NCI-H1105 treated with DMSO at 0.1 percent for 48 hours (cell line): ENCODE measurements around the gene DAB2IP.

ENCODE experiments used
- DNase-seq: peaks from one replicate; lab custom pipeline; 2025; lab: John Stamatoyannopoulos, UW

DAB2IP gene

DNA sequence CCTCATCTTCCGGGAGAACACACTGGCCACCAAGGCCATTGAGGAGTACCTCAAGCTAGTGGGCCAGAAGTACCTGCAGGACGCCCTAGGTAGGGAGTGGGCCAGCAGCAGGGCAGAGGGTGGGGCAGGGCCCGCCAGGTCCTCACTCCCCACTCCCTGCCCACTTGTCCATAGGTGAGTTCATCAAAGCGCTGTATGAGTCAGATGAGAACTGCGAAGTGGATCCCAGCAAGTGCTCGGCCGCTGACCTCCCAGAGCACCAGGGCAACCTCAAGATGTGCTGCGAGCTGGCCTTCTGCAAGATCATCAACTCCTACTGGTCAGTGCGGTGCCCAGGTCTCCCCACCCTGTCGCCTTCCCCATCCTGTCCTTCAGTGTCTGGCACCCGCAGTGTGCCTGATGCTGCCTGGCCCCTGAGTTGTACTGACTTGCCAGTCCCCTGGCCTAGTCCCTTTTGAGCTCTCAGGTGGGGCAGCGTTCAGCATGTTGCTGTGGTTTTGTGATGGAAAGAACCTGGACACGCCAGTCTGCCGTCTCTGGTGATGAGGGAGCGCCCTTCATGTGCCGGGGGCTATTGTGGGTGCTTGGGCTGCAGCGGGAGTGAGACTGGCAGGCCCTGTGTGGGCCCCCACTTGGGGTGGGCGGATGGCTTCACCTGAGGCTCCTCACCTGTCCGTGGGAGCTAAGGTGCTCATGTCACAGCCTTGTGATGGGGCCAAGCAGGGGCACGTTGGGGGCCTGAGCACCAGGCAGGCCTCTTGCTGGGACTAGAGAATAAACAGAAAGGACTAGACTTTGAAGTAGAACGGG, 112.3 kb downstream of the DAB2IP start:
- no peak for DNase-seq

DNA sequence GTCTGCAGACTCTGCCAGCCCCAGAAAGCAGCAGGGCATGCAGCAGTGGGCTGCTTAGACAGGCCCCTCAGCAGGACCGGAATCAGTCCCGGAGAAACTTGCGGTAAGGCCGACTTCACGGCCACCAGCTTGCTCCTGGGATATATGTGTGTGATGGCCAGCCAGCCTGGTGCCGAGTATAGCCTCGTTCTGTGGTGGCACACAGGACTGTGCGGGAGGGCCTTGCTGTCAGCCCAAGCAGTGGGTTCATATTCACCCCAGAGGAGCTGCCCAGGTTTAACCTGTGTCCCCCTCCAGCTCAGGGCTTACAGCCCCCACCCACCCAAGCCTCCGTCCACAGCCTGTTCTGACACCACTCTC, 112.9 kb downstream of the DAB2IP start:
- DNase-seq, result no peak

DNA sequence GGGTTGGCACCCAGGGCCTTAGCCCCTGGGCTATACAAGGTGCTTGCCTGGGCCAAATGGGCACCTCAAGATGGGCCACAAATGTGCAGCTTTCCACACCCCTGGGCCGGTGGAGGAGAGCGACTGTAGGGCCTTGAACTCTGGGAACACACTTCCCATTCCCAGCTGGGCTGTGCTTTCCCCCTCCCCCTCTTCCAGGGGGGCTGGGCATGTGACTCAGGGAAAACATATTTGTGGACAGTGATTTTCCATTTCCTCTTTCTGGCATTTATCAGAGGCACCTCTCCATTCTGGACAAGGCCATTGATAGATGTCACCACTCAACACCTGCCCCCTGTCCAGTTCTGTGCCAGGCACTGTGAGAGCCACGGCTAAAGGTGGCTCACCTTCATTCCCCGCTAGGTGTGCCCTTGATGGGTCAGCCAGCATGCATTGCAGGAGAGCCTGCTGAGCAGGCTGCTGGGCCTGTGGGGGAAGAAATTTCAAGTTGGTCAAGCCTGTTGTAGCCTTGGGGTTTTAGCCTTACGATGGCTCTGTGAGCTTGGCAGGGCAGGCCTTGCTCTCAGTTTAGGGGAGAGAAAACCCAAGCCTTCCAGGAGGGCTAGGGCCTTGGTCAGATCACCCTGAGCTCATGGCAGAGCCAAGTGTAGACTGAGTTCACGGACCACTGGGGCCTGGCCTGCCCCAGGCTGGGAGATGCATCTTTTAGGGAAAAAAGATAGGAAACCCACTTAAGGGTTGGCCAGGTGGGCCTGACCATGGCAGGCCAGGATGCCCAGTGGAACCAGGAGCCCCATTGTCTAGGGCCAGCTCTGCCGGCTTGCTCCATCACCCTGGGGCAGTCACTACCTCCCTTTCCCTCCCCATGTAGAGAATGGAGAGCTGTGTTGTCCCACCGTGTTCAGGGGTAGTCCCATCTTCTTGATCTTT, 113.9 kb downstream of the DAB2IP start:
- DNase-seq, result no peak

DNA sequence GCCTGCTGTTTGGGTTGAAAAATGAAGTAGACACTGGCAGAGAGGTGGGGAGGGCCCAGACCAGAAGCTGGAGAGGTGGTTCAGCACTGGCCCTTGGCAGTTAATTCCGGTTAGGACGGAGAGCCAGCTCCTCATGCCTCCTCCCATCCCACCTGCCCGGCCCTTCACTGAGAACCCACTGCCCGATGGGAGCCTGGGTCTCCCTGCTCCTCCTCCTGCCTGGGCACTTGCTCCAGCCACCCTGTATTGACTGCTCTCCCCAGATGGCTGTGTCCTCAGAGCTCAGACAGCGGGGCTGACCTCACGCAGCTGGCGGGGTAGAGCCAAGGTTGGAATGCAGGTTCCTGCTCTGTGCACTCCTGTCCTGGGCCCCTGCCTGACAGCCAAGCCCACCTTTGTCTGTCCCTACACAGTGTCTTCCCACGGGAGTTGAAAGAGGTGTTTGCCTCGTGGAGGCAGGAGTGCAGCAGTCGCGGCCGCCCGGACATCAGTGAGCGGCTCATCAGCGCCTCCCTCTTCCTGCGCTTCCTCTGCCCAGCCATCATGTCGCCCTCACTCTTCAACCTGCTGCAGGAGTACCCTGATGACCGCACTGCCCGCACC, 114.7 kb downstream of the DAB2IP start:
- DNase-seq, result no peak

DNA sequence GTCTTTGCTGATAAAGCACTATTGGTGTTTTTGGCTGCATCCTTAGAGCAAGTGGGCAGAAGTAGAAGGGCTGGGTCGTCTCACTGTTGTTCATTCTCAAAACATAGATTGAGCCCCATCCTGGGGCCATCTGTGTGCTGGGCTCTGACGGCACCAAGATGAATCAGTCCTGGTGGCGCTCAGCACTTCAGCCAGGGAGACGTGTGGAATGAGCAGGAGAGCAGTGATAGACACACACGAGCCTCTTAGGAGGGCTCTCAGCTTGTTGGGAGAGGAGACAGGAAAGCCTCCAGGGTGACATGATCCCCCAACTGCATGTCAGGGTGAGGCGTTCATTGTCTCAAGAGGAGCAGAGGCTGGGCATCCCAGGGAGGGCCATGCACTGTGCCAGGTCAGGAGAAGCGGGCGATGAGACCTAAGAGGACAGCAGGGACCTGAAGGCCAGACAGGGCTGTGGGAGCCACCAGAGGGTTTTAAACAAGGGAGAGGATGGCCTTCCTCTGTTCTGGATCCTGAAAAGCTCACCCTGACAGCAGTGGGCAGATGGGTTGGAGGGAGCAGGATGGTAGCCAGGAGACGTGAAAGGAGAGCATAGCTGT, 115.8 kb downstream of the DAB2IP start:
- DNase-seq, result no peak

DNA sequence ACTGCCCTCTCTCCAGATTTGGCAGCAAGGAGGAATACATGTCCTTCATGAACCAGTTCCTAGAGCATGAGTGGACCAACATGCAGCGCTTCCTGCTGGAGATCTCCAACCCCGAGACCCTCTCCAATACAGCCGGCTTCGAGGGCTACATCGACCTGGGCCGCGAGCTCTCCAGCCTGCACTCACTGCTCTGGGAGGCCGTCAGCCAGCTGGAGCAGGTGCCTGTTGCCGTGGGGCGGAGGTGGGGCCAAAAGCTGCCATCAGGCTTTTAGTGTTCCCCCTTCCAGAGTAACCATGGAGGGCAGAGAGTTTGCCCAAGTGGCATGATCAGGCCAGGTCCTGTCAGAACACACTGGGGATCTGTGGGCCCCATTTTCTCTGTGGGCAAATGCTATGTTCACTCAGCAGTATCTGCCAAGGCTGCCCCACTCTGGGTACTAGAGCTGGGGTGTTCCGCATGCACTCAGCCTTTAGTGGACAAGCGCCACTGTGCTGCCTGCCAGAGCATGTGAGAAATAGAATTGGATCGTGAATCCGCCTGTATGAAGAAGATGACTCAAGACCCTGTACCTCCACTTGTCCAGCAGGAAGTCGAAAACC, 117.1 kb downstream of the DAB2IP start:
- no peak for DNase-seq

DNA sequence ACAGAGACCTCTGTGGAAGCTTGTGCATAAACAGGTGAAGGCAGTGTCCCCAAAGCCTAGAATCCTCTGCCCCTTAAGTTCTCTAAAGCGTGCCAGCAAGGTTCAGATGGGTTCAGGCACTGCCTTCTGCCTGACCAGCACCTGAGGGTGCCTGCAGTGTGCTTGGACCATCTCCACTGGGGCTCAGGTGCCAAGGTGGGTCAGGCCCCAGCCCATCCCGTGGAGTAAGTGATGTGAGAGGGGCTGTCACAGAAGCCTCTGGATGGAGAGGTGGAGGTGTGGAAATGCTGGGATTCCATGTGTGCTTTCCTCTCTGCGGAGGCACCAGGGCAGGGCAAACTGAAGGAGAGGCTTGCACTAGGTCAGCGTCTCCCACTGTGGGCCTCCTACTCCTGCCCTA, 118.5 kb downstream of the DAB2IP start:
- DNase-seq, result no peak

DNA sequence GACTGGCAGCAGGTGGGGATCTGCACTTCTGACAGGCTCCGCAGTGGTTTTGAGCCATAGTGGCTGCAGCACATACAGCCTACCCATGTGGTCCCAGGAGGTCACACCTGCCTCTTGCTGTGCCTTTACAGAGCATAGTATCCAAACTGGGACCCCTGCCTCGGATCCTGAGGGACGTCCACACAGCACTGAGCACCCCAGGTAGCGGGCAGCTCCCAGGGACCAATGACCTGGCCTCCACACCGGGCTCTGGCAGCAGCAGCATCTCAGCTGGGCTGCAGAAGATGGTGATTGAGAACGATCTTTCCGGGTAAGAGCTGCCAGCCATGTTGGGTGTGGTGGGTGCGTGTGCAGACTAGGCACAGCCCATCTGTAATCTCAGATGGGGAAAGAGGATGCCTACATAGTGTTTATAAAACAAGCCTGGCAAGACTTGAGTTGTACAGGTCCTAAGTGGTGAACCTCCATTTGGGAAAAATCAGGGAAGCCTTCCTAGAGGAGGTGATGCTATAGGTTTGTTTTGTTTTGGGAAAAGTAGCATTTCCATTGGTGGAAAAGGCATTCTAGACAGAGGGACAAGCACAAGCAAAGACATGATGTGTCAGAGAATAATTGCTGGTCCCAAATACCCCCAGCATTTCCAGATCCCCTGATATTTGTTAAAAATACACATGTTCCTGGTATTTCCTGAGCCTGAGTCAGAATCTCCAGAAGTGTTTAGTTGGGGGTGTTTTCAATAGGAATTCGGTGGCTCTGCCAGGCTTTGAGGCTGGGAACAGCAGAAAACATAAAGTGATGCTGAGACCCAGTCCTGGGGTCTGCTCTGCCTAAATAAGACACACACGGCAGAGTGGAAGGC, 119.2 kb downstream of the DAB2IP start:
- DNase-seq, result no peak

DNA sequence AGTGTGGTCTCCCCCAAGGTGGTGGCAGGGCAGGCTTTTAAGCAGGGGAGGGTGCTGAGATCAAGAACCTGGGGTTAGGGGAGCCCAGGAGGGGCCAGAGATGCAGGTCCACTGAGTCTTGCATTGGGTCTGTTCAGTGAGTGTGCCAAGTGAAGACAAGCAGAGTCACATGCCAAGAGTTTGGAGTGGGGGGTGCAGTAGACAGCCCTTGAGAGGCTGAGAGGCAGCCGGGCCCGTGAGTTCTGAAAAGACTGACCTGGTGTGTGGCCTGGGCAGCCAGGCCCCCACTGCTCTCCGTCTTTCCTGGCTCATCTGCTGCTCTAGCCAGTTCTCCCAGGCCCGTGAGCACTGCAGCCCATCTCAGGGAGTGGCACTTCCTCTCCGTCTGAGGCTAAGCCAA, 120.0 kb downstream of the DAB2IP start:
- no peak for DNase-seq

DNA sequence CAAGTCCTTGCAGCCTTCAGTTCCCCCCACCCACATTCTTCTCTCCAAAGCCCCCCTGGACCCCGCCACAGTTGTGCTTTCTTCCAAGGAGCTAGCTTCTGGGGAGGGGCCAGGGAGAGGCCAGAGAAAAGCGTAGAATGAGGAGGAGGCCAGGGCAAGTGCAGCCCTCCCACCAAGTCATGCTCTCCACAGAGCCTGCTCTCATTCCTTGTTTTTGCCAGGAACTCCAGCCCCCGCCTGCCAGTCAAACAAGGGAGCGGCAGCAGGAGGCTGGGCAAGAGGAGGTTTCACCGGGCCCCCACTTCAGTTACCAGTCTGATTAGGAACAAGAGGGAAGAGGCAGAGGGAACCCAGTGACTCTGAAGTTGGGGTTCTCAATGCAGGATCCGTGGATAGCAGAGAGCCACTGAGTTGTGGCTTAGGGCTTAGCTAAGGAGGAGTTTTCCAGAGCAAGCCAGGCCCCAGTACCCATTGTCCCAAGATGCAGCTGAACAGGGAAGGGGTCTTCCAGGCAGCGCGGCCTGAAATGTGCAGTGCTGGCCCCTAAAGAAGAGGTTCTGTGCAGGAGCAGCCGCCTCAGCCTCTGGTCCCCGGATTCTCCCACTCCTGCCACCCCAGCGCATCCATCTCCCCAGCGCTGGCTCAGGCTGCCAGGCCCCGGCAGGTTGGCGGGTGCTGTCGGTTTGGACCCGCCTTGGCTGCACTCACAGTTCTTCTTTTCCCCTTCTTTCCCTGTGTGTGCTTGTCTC, 120.6 kb downstream of the DAB2IP start:
- DNase-seq, result no peak

DNA sequence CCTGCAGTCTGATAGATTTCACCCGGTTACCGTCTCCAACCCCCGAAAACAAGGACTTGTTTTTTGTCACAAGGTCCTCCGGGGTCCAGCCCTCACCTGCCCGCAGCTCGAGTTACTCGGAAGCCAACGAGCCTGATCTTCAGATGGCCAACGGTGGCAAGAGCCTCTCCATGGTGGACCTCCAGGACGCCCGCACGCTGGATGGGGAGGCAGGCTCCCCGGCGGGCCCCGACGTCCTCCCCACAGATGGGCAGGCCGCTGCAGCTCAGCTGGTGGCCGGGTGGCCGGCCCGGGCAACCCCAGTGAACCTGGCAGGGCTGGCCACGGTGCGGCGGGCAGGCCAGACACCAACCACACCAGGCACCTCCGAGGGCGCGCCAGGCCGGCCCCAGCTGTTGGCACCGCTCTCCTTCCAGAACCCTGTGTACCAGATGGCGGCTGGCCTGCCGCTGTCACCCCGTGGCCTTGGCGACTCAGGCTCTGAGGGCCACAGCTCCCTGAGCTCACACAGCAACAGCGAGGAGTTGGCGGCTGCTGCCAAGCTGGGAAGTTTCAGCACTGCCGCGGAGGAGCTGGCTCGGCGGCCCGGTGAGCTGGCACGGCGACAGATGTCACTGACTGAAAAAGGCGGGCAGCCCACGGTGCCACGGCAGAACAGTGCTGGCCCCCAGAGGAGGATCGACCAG, 121.3 kb downstream of the DAB2IP start:
- no peak for DNase-seq

DNA sequence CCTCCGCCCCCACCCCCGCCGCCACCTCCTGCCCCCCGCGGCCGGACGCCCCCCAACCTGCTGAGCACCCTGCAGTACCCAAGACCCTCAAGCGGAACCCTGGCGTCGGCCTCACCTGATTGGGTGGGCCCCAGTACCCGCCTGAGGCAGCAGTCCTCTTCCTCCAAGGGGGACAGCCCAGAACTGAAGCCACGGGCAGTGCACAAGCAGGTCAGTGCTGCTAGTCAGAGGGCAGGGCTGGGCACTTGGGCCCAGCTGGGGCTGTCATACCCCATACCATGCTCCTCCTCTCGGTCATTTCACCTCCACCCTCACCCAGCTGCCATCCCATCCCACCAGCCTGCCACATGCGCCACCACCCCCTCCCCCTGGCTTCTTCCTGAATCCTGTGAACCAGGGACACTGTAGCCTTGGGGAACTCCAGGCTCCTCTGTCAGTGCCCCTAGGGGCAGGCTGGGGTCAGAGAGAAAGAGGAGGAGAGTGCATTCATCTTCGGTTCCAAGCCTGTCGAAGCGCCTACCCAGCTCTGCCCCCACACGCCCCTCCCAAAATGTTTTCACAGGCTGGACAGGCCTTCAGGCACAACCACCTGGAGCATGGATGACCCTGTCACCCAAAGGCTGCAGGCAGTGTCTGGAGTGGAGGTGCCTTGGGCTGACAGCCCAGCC, 122.0 kb downstream of the DAB2IP start:
- DNase-seq, result no peak

DNA sequence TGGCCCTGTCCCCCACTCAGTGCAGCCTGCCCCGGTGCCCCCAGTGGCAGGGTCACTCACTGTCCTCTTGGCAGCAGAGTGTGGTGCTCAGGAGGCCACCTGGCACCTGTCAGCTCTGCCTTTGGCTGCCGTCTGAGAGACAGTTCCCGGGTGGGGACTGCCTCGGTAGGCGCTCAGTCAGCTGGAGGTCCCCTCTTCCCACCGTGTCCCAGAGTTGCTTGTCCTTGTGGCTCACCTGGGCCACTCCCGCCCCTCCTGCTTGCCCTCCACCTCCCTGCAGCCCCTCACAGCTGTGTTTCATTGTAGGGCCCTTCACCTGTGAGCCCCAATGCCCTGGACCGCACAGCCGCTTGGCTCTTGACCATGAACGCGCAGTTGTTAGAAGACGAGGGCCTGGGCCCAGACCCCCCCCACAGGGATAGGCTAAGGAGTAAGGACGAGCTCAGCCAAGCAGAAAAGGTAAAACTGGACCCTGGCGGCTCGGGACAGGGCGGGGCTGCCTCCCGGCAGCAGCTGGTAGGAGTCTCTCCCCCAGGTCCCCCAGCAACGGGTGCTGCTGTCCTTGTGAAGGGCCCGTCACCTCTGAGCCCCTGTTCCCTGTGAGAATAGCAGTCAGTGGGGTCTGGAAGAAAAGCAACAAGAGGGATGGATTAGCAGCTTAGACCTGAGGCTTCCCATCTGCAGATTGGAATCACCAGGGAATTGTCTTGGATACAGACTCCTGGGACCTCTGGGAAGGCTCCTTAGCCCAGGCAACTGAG, 122.7 kb downstream of the DAB2IP start:
- no peak for DNase-seq

DNA sequence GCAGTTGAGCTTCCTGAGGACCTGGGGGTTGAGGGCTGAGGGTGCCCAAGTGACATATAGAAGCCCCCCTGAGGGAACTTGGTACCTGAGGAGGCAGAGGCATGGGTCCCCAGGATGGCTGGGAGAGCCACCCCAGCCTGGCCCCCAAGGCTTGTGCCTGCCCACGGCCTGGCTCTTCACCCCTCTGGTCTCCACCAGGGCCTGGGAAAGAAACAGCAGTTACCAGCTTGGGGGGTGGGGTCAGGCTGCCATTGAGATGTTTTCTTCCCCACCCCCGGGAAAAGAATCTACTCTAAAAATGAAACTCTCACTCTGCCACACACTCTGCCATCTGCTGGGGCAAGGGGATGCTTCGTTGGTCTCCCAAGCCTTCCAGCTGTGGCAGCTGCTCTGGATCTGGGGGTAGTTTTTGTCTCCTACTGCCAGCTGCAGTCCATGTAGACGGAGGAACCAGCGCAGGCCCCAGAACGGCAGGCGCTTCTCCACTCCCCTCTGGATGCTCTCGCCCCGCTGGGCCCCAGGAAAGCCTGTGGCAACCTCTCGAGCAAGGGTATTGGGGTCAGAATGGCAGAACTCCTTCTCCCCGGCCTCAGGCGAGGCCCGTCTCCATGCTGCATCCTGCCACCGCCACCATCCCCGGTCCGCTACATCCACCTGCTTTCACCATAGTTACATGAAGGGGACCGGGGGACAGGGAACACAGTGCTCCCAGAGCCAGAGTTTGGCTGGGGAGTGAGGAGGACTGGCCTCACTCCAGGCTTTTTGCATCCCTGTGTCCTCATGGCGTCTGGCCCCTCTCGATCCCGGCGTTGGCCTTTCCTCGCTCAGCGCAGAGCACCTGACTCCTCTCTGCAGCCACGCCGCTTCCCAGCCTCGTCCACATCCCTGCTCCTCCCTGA, 123.5 kb downstream of the DAB2IP start:
- DNase-seq, result no peak

DNA sequence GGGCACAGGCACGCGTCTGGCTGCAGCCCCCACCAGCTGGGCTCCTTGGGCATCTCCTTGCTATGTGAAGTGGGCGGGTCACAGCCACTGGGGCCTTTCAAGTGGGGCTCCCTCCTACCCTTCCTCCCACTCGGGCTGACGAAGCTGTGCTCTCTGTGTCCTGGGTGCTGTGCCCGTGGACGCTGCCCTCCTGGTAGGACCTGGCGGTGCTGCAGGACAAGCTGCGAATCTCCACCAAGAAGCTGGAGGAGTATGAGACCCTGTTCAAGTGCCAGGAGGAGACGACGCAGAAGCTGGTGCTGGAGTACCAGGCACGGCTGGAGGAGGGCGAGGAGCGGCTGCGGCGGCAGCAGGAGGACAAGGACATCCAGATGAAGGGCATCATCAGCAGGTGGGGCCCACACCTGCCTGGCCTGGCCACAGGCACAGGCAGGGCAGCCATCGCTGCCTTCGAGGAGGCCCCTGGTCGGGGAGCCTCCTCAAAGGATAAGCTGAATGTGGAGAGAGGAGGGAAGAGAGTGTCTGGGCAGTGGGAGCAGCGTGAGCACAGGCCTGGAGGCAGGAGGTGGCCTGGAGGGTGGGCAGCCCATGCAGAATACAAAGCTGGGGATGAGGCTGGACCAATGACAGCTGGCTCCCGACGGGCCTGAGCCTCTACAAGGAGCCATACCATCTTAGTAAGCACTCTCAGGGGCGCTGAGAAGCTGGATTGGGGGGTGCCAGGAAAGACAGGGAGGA, 124.7 kb downstream of the DAB2IP start:
- DNase-seq, result no peak
